Immature natural killer cell (primary cell): Measurements from ENCODE around the gene VRK1. TPM values are rescaled to one million over a fixed set of nuclear protein-coding genes. Genes with fewer than 3 reads are reported as not detected.

Experiments used
- DNase-seq, 3 donors: peaks; one replicate each; pipeline ENCODE4 v3.0.0; 2022; ENCODE audit warnings: mixed read lengths in 1 of 3
- H3K27ac Mint-ChIP-seq, 6 donors: one replicate each; pipeline ENCODE4 v1.8.0; 2020; ENCODE audit warnings: mixed read lengths in 6 of 6, mild to moderate bottlenecking in 5 of 6, inconsistent platforms in 4 of 6, moderate library complexity in 3 of 6
- H3K27me3 Mint-ChIP-seq, 3 donors: one replicate each; pipeline ENCODE4 v1.8.0; 2020 to 2021; ENCODE audit warnings: low read depth in 3 of 3, mild to moderate bottlenecking in 3 of 3, mixed read lengths in 3 of 3, moderate library complexity in 3 of 3, inconsistent platforms in 1 of 3
- H3K36me3 Mint-ChIP-seq, 3 donors: one replicate each; pipeline ENCODE4 v1.8.0; 2020; ENCODE audit warnings: mixed read lengths in 3 of 3, inconsistent platforms in 2 of 3, mild to moderate bottlenecking in 2 of 3
- H3K4me1 Mint-ChIP-seq, 2 donors: one replicate each; pipeline ENCODE4 v1.8.0; 2020; ENCODE audit warnings: inconsistent platforms in 2 of 2, mild to moderate bottlenecking in 2 of 2, mixed read lengths in 2 of 2, moderate library complexity in 1 of 2
- H3K4me3 Mint-ChIP-seq, 5 donors: one replicate each; pipeline ENCODE4 v1.8.0; 2020; ENCODE audit warnings: mild to moderate bottlenecking in 5 of 5, mixed read lengths in 5 of 5, inconsistent platforms in 3 of 5, moderate library complexity in 3 of 5
- H3K9me3 Mint-ChIP-seq, 6 donors: one replicate each; pipeline ENCODE4 v1.8.0; 2020; ENCODE audit warnings: mild to moderate bottlenecking in 6 of 6, mixed read lengths in 6 of 6, inconsistent platforms in 4 of 6, moderate library complexity in 3 of 6
- polyA plus RNA-seq, 3 donors: library from polyadenylated mRNA; unstranded; fragments of 300-500 nt; fragmentation: Illumina TruSeq; gene quantifications; one replicate each; pipeline ENCODE4 v1.2.3, GENCODE V29; 2021

VRK1 gene
- polyA plus RNA-seq, 3 donors from 2014 or later, result 39.5 to 47.9 (median 41.4) TPM

DNA sequence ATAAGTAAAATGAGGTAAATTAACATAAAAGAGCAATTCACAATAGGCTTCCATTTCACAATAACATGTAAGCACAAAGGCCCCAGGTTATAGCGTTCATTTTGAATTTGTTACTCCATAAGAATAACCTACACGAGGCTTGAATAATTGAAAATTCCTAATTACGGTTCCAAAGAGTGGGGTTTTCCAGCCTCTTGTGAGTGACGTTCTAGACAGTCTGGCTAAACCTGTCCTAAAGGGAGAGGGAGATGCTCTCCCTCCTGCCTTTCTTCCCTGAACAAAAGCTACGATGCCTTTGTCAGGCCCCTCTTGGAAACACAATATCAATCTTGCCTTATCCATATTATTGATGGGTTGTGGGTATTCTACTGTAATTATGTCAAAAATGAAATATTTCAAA is 24.3 kb upstream of the VRK1 start:
- peaks cover 0 to 3% (median 0%) of the 10 kb centered on the region in 3 donors for H3K36me3 Mint-ChIP-seq
- no peaks in the 10 kb centered on the region for H3K9me3 Mint-ChIP-seq
- peaks cover 0 to 32% (median 5%) of the 10 kb centered on the region in 3 donors for H3K27me3 Mint-ChIP-seq
- no peaks in the 10 kb centered on the region for H3K4me1 Mint-ChIP-seq
- no peak overlapping the region for H3K4me3 Mint-ChIP-seq
- DNase-seq, result no peak
- H3K27ac Mint-ChIP-seq, result no peak overlapping the region

DNA sequence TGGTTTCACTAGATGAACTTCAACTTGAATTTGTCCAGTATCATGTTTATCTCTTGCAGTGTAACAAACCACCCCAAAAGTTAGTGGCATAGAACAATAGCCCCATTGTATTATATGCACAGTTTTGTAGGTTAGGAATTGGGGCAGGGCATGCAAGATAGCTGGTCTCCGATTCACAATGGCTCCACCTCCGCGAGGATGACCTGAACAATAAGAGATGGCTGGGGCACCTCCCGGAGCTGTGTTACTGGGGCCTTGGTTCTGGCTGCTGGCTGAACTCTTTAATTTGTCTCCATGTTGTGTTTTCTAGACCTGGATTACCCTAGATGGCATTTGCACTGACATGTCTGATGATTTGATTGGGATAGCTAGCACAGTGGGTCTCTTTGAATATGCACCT is 20.4 kb upstream of the VRK1 start:
- no peaks in the 10 kb centered on the region for H3K9me3 Mint-ChIP-seq
- no peak overlapping the region for H3K27ac Mint-ChIP-seq
- no peaks in the 10 kb centered on the region for H3K36me3 Mint-ChIP-seq

GRCh38 chr14:96780500-96780899 is 16.7 kb upstream of the VRK1 start:
- Mint-ChIP-seq H3K4me1 (no peaks in the 10 kb centered on the region), H3K36me3 (no peaks in the 10 kb centered on the region), H3K27me3 (peaks cover 0 to 17% (median 4%) of the 10 kb centered on the region in 3 donors), H3K9me3 (peaks cover 0 to 4% (median 0%) of the 10 kb centered on the region in 6 donors), H3K4me3 (no peak overlapping the region), H3K27ac (no peak overlapping the region)
- DNase-seq, result no peak

More for the DNA sequence above, 20.4 kb upstream of the VRK1 start:
- peaks cover 0 to 19% (median 4%) of the 10 kb centered on the region in 3 donors for H3K27me3 Mint-ChIP-seq
- DNase-seq, result no peak
- H3K4me3 Mint-ChIP-seq, result no peak overlapping the region
- H3K4me1 Mint-ChIP-seq, result no peaks in the 10 kb centered on the region

DNA sequence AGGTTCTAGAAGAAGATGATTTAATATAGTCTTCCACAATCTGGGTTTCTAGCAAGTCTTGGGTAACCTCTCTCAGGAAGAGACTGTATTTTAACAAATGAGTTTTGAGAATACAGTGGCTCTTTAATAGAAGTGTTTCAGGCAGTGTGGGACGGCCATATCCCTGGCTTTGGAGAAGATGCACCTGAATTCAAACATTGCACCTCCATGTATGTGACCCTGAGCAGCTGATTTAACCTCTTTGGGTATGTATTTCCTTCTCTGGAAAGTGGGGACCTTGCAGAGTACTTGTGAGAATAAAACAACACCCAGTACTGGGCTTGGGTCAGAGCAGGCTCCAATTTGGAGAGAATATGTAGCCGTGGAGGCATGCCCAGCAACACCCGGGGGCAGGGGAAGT is 15.8 kb upstream of the VRK1 start:
- Mint-ChIP-seq H3K27ac (no peak overlapping the region), H3K4me1 (no peaks in the 10 kb centered on the region), H3K9me3 (peaks cover 0 to 4% (median 0%) of the 10 kb centered on the region in 6 donors), H3K36me3 (no peaks in the 10 kb centered on the region), H3K27me3 (peaks cover 2 to 17% (median 3%) of the 10 kb centered on the region in 3 donors), H3K4me3 (no peak overlapping the region)
- no peak for DNase-seq

- no peak overlapping the region for H3K27ac Mint-ChIP-seq
- DNase-seq, result no peak
- no peaks in the 10 kb centered on the region for H3K4me1 Mint-ChIP-seq
- no peaks in the 10 kb centered on the region for H3K36me3 Mint-ChIP-seq
- H3K4me3 Mint-ChIP-seq, result no peak overlapping the region
- H3K27me3 Mint-ChIP-seq, result peaks cover 3 to 13% (median 3%) of the 10 kb centered on the region in 3 donors
- peaks cover 0 to 4% (median 0%) of the 10 kb centered on the region in 6 donors for H3K9me3 Mint-ChIP-seq
These were observed 14.7 kb upstream of the VRK1 start for GRCh38 chr14:96782436-96782835.

GRCh38 chr14:96783043-96783914 is 13.9 kb upstream of the VRK1 start:
- H3K9me3 Mint-ChIP-seq, result peaks cover 0 to 4% (median 0%) of the 10 kb centered on the region in 6 donors
- no peaks in the 10 kb centered on the region for H3K4me1 Mint-ChIP-seq
- no peak for DNase-seq
- H3K27ac Mint-ChIP-seq, result no peak overlapping the region
- H3K4me3 Mint-ChIP-seq, result no peak overlapping the region
- H3K36me3 Mint-ChIP-seq, result no peaks in the 10 kb centered on the region
- peaks cover 3 to 8% (median 3%) of the 10 kb centered on the region in 3 donors for H3K27me3 Mint-ChIP-seq

DNA sequence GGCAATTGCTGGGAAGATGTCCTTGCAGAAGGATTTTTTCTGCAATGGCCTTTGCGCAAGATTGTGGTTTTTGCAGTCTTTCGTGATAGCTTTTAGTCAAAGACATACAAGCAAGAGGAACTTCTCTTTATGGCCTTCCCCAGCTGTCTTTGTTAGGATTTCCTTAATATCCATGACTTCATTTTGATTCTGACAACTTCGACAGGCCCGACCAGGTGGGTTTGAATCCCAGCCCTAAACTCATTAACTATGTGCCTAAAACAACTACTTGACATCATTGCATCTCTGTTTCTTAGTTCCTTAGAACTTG is 13.3 kb upstream of the VRK1 start:
- H3K36me3 Mint-ChIP-seq, result no peaks in the 10 kb centered on the region
- H3K4me1 Mint-ChIP-seq, result no peaks in the 10 kb centered on the region
- no peak overlapping the region for H3K27ac Mint-ChIP-seq
- DNase-seq, result no peak
- H3K9me3 Mint-ChIP-seq, result peaks cover 0 to 4% (median 0%) of the 10 kb centered on the region in 6 donors
- H3K27me3 Mint-ChIP-seq, result peaks cover 3 to 8% (median 3%) of the 10 kb centered on the region in 3 donors
- no peak overlapping the region for H3K4me3 Mint-ChIP-seq

DNA sequence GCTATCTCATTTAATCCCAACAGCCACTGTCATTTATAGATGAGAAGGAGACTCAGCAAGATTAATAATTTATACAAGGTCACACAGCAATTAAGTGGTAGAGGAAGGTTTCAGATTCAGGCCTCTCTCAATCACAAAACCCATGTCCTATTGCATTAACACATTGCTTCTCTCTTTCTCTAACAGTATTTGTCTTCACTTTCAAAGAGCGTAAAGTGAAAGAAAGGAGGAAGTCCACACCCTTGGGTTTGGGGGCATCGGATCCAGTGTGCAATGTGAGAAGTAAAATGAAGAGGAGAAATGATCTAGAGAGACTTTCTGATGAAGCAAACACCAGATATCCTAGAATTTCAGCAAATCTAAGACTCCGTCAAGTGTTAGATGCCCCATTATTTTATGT is 7.0 kb upstream of the VRK1 start:
- Mint-ChIP-seq H3K36me3 (no peaks in the 10 kb centered on the region), H3K4me1 (peaks cover 5 to 10% of the 10 kb centered on the region in 2 donors), H3K4me3 (peak overlapping the region in 1 of 5 donors; percentile 14), H3K27me3 (peaks cover 0 to 3% (median 2%) of the 10 kb centered on the region in 3 donors), H3K9me3 (no peaks in the 10 kb centered on the region), H3K27ac (peak overlapping the region in 1 of 6 donors; percentile 29)
- DNase-seq, result no peak

DNA sequence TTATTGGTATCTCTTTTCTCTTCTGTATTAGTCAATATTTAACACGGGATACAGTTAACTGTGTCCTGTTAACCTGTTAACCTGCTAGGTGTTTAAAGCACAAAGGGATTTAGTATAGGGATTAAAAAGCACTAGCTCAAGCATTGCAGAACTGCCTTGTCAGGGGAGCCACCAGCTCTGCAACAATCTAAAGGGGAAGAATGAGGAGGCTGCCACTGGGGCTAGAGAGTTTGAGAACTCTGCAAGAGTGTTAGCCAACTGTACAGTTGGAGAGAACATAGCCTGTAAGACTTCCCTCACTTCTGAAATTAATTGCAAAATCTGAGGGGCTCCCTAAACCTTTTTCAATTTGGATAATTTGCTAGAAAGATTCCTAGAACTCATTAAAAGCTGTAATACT is 6.5 kb upstream of the VRK1 start:
- Mint-ChIP-seq H3K27ac (no peak overlapping the region), H3K27me3 (peaks cover 0 to 3% (median 2%) of the 10 kb centered on the region in 3 donors), H3K36me3 (no peaks in the 10 kb centered on the region), H3K4me3 (no peak overlapping the region), H3K4me1 (peaks cover 5 to 10% of the 10 kb centered on the region in 2 donors), H3K9me3 (no peaks in the 10 kb centered on the region)
- no peak for DNase-seq

GRCh38 chr14:96792003-96792402 is 5.2 kb upstream of the VRK1 start:
- Mint-ChIP-seq H3K9me3 (no peaks in the 10 kb centered on the region), H3K36me3 (no peaks in the 10 kb centered on the region), H3K27me3 (peaks cover 0 to 2% (median 0%) of the 10 kb centered on the region in 3 donors), H3K27ac (no peak overlapping the region), H3K4me3 (no peak overlapping the region), H3K4me1 (peaks cover 7 to 14% of the 10 kb centered on the region in 2 donors)
- DNase-seq, result no peak

- DNase-seq, result no peak
- Mint-ChIP-seq H3K4me1 (peaks cover 7 to 16% of the 10 kb centered on the region in 2 donors), H3K27me3 (peaks cover 0 to 2% (median 0%) of the 10 kb centered on the region in 3 donors), H3K27ac (no peak overlapping the region), H3K36me3 (no peaks in the 10 kb centered on the region), H3K9me3 (no peaks in the 10 kb centered on the region), H3K4me3 (no peak overlapping the region)
These were observed 4.6 kb upstream of the VRK1 start for GRCh38 chr14:96792591-96792990.

GRCh38 chr14:96793547-96793946 is 3.6 kb upstream of the VRK1 start:
- no peaks in the 10 kb centered on the region for H3K36me3 Mint-ChIP-seq
- peaks cover 0 to 5% (median 2%) of the 10 kb centered on the region in 3 donors for H3K27me3 Mint-ChIP-seq

GRCh38 chr14:96795109-96795828 is 1.9 kb upstream of the VRK1 start:
- Mint-ChIP-seq H3K36me3 (no peaks in the 10 kb centered on the region), H3K27me3 (peaks cover 0 to 5% (median 2%) of the 10 kb centered on the region in 3 donors), H3K27ac (no peak overlapping the region), H3K9me3 (no peaks in the 10 kb centered on the region), H3K4me1 (peaks cover 16 to 36% of the 10 kb centered on the region in 2 donors), H3K4me3 (peak overlapping the region in 1 of 5 donors; percentile 20)
- DNase-seq, result no peak

More at GRCh38 chr14:96793547-96793946, 3.6 kb upstream of the VRK1 start:
- Mint-ChIP-seq H3K4me3 (no peak overlapping the region), H3K9me3 (no peaks in the 10 kb centered on the region), H3K27ac (no peak overlapping the region), H3K4me1 (peaks cover 16 to 26% of the 10 kb centered on the region in 2 donors)
- no peak for DNase-seq
